Gastrocnemius medialis (tissue), 4 donors: ENCODE measurements around the gene CD300E. TPM values are rescaled to one million over a fixed set of nuclear protein-coding genes. Genes with fewer than 3 reads are reported as not detected.
A peak's percentile ranks its signal among the peaks of the same experiment; 100 is the strongest.

Experiments
- ATAC-seq, 2 donors: fragments of 150-250 bp; one replicate each; pipeline ENCODE4 v1.9.1; 2016
- DNase-seq, 2 donors: peaks; one replicate each; pipeline ENCODE4 v3.0.0-alpha.2; 2019
- H3K27ac ChIP-seq, 4 donors: fragments of 200-600 bp; sonication (generic); 1 replicate in 1 of 4; 2 replicates in 3 of 4; pipeline ENCODE4 v1.5.1; 2016 to 2018; ENCODE audit warnings: mild to moderate bottlenecking in 2 of 4, moderate library complexity in 1 of 4
- H3K27me3 ChIP-seq, 3 donors: fragments of 200-600 bp; sonication (generic) in 2 of 3; 1 replicate in 1 of 3; 2 replicates in 2 of 3; pipeline versions ENCODE4 v1.5.1 to v1.6.0; 2016 to 2019; ENCODE audit warnings: mild to moderate bottlenecking in 1 of 3, moderate library complexity in 1 of 3
- H3K36me3 ChIP-seq, 2 donors: fragments of 200-600 bp; sonication (generic) in 1 of 2; one replicate each; pipeline ENCODE4 v1.5.1; 2017 to 2018
- H3K4me1 ChIP-seq, 2 donors: fragments of 200-600 bp; sonication (generic) in 1 of 2; one replicate each; pipeline ENCODE4 v1.5.1; 2016 to 2017; ENCODE audit warnings: mild to moderate bottlenecking in 2 of 2
- H3K4me3 ChIP-seq, 4 donors: fragments of 200-600 bp; sonication (generic) in 3 of 4; 1 replicate in 1 of 4; 2 replicates in 3 of 4; pipeline ENCODE4 v1.5.1; 2016 to 2019; ENCODE audit warnings: mild to moderate bottlenecking in 2 of 4
- H3K9me3 ChIP-seq, 3 donors: fragments of 200-600 bp; sonication (generic) in 2 of 3; 1 replicate in 1 of 3; 2 replicates in 2 of 3; pipeline ENCODE4 v1.5.1; 2016 to 2019
- POLR2A ChIP-seq, 2 donors: fragments of 450-650 bp; IDR thresholded peaks; one replicate each; pipeline ENCODE4 v1.6.1; 2017; ENCODE audit warnings: antibody characterized with exemption in 2 of 2, mild to moderate bottlenecking in 2 of 2, moderate library complexity in 2 of 2
- in situ Hi-C, 4 donors: fragments of 200-750 bp; cut with MboI; loops; one replicate each; pipeline versions ENCODE4 v1.15.0 to v1.8.0; 2017; ENCODE audit warnings: low sequenced_read_pairs in 4 of 4
- intact Hi-C: fragments of 100-400 bp; cut with DNase I; formaldehyde crosslinking; loops from one replicate; pipeline ENCODE4 v1.15.1; 2023; ENCODE audit warnings: low total_unique reads
- total RNA-seq, 4 donors: library from RNA; depleted of rRNA; stranded (reverse); fragments of >200 nt; gene quantifications; one replicate each; pipeline versions ENCODE4 v1.1.0 to v1.2.3, GENCODE V29; 2016
- TF ChIP-seq, protein P1 (sequence below), 5 experiments: fragments of 450-650 bp in 3 of 5; fragments of 200-600 bp in 2 of 5; sonication (generic) in 2 of 5; IDR thresholded peaks in 4 of 5; conservative IDR thresholded peaks in 1 of 5; 1 replicate in 4 of 5; 2 replicates in 1 of 5; pipeline ENCODE4 v1.5.1; 2016 to 2019; ENCODE audit warnings: antibody characterized with exemption in 5 of 5, mild to moderate bottlenecking in 3 of 5, moderate library complexity in 3 of 5

CD300E gene
- total RNA-seq, 4 donors from 2014 or later, result 0.26 to 0.91 TPM; not detected in 2

DNA sequence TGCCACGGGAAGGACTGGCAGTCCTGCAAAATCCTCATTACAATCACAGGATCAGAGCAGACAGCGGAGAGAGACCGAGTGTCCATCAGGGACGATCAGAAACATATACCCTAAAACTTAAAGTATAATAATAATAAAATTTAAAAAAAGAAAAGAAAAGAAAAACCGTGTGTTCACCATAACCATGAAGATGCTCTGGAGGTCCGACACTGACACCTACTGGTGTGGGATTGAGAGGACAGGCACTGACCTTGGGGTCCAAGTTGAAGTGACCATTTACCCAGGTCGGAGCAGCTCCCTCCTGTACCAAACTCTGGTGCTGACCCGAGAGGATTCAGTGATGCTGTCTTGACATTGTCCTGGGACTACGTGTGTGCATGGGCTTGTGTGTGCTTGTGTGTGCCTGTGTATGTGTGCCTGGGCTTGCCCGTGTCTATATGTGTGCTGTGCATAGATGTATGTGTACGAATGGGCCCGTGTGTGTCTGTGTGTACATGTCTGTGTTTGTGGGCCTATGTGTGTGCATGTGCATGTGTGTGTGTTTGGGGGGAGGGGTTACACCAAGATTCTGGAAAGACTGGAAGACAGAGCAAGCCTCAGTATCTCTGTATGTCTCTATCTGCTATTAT is 21.5 kb downstream of the CD300E start:
- H3K4me3 ChIP-seq, result no peak overlapping the region
- H3K9me3 ChIP-seq, result no peaks in the 10 kb centered on the region
- in situ Hi-C loops, result no loop called here
- H3K36me3 ChIP-seq, result no peaks in the 10 kb centered on the region
- DNase-seq (no peak), ATAC-seq (no peak)
- no peak overlapping the region for H3K27ac ChIP-seq
- no peak for TF ChIP-seq POLR2A (IDR thresholded peaks at IDR 0.05)
- TF ChIP-seq, protein P1, sequence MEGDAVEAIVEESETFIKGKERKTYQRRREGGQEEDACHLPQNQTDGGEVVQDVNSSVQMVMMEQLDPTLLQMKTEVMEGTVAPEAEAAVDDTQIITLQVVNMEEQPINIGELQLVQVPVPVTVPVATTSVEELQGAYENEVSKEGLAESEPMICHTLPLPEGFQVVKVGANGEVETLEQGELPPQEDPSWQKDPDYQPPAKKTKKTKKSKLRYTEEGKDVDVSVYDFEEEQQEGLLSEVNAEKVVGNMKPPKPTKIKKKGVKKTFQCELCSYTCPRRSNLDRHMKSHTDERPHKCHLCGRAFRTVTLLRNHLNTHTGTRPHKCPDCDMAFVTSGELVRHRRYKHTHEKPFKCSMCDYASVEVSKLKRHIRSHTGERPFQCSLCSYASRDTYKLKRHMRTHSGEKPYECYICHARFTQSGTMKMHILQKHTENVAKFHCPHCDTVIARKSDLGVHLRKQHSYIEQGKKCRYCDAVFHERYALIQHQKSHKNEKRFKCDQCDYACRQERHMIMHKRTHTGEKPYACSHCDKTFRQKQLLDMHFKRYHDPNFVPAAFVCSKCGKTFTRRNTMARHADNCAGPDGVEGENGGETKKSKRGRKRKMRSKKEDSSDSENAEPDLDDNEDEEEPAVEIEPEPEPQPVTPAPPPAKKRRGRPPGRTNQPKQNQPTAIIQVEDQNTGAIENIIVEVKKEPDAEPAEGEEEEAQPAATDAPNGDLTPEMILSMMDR (IDR thresholded peaks at IDR 0.05 in 4 of 5, conservative IDR thresholded peaks at IDR 0.05 in 1 of 5), result peak in 4 of 5 experiments; percentile 34 to 59 (median 48)
- H3K4me1 ChIP-seq, result no peaks in the 10 kb centered on the region
- H3K27me3 ChIP-seq, result peaks cover 2 to 11% (median 5%) of the 10 kb centered on the region in 3 donors
- intact Hi-C loops, result loop anchor here (5.0 kb wide), 1 partner anchor 235 kb away; the partner anchor contains the start of gene GPR142

DNA sequence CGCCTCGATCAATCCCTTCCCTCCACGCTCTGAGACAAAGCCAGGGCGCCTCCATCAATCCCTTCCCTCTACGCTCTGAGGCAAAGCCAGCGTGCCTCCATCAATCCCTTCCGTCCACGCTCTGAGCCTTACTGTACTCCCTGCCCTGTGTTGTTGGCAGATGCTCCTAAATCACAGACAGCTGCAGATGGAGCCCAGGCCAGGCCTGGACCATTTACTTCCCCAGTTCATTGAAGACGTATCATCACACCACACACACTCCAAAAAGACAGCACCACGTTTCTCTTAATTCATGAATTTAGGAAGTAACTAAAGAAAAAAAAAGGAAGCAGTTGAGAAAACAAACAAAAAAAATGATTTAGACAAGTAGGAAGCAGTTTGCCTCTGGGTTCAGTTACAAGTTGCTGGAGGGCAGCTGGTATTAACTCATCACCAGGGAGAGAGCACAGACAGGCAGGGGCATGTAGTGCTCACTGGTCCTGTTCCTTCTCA is 24.0 kb downstream of the CD300E start:
- H3K4me3 ChIP-seq, result no peak overlapping the region
- DNase-seq, result no peak
- peaks cover 2 to 11% (median 5%) of the 10 kb centered on the region in 3 donors for H3K27me3 ChIP-seq
- ATAC-seq, result no peak
- intact Hi-C loops (no loop called here), in situ Hi-C loops (no loop called here)
- H3K9me3 ChIP-seq, result no peaks in the 10 kb centered on the region
- TF ChIP-seq, protein P1 (IDR thresholded peaks at IDR 0.05 in 4 of 5, conservative IDR thresholded peaks at IDR 0.05 in 1 of 5), result no peak
- TF ChIP-seq POLR2A (IDR thresholded peaks at IDR 0.05), result no peak
- H3K4me1 ChIP-seq, result no peaks in the 10 kb centered on the region
- H3K27ac ChIP-seq, result no peak overlapping the region
- no peaks in the 10 kb centered on the region for H3K36me3 ChIP-seq

- intact Hi-C loops, result no loop called here
- Histone ChIP-seq H3K27me3 (peaks cover 2 to 11% (median 5%) of the 10 kb centered on the region in 3 donors), H3K9me3 (no peaks in the 10 kb centered on the region), H3K36me3 (no peaks in the 10 kb centered on the region), H3K4me3 (no peak overlapping the region), H3K4me1 (no peaks in the 10 kb centered on the region), H3K27ac (no peak overlapping the region)
- TF ChIP-seq, protein P1 (IDR thresholded peaks at IDR 0.05 in 4 of 5, conservative IDR thresholded peaks at IDR 0.05 in 1 of 5), result no peak
- TF ChIP-seq POLR2A (IDR thresholded peaks at IDR 0.05), result no peak
- in situ Hi-C loops, result no loop called here
- no peak for DNase-seq
- no peak for ATAC-seq
These were observed 24.5 kb downstream of the CD300E start for GRCh38 chr17:74599023-74599399.

GRCh38 chr17:74598346-74599022 is 25.1 kb downstream of the CD300E start:
- no peaks in the 10 kb centered on the region for H3K36me3 ChIP-seq
- in situ Hi-C loops (no loop called here), intact Hi-C loops (no loop called here)
- no peaks in the 10 kb centered on the region for H3K4me1 ChIP-seq
- H3K27ac ChIP-seq, result no peak overlapping the region
- TF ChIP-seq, protein P1 (IDR thresholded peaks at IDR 0.05 in 4 of 5, conservative IDR thresholded peaks at IDR 0.05 in 1 of 5), result no peak
- TF ChIP-seq POLR2A (IDR thresholded peaks at IDR 0.05), result no peak
- H3K4me3 ChIP-seq, result no peak overlapping the region
- ATAC-seq (no peak), DNase-seq (no peak)
- H3K9me3 ChIP-seq, result no peaks in the 10 kb centered on the region
- peaks cover 2 to 11% (median 6%) of the 10 kb centered on the region in 3 donors for H3K27me3 ChIP-seq
